GM23248 (cell line): Measurements from ENCODE around the gene NAA10.

Experiments used
- EZH2 ChIP-seq: fragments of 200-600 bp; sonication (generic); IDR thresholded peaks from 2 replicates; pipeline ENCODE4 v1.6.1; 2018; ENCODE audit warnings: antibody characterized with exemption, mild to moderate bottlenecking; ENCODE audit not compliant: insufficient read depth, poor library complexity, severe bottlenecking
- EZH2phosphoT487 ChIP-seq: fragments of 200-600 bp; sonication (generic); IDR thresholded peaks from 2 replicates; pipeline ENCODE4 v1.6.1; 2018; ENCODE audit warnings: antibody characterized with exemption, moderate library complexity, mild to moderate bottlenecking, low read depth; ENCODE audit not compliant: insufficient read depth

GRCh38 chrX:153955228-153955732 lies 20.4 kb upstream of the NAA10 start:
- TF ChIP-seq EZH2 (no peak), EZH2phosphoT487 (no peak)
